CD8-positive, alpha-beta memory T cell (primary cell): ENCODE measurements around the gene CAMSAP1. TPM values are rescaled to one million over a fixed set of nuclear protein-coding genes. Genes with fewer than 3 reads are reported as not detected.
A peak's percentile ranks its signal among the peaks of the same experiment; 100 is the strongest.
"Not testable (repeated sequence)": the region's sequence is repeated elsewhere in the genome, so short reads cannot be mapped to it uniquely, and the experiment has no call there.

Experiments
- CTCF ChIA-PET: fragments of 350-600 bp; sonication (Branson Sonifier 250); formaldehyde crosslinking; loops from one replicate; lab custom pipeline; 2021; ENCODE audit warnings: antibody characterized with exemption; lab: Charles Lee
- POLR2A ChIA-PET: fragments of 350-600 bp; sonication (Branson Sonifier 250); formaldehyde crosslinking; loops from one replicate; lab custom pipeline; 2021; ENCODE audit warnings: antibody characterized with exemption; lab: Charles Lee
- DNase-seq, 5 donors: peaks; one replicate each; pipeline versions ENCODE4 v3.0.0 to v3.0.0-alpha.2; 2020 to 2022; ENCODE audit warnings: mixed read lengths in 1 of 5
- H3K27ac ChIP-seq: one replicate; pipeline ENCODE4 v1.7.0; 2013; ENCODE audit warnings: low read depth, mild to moderate bottlenecking, low read length, moderate library complexity
- H3K27me3 ChIP-seq: 2 replicates; pipeline ENCODE4 v1.7.0; 2013; ENCODE audit warnings: low read length, mild to moderate bottlenecking; ENCODE audit not compliant: insufficient read depth, poor library complexity, severe bottlenecking
- H3K36me3 ChIP-seq: 2 replicates; pipeline ENCODE4 v1.7.0; 2013; ENCODE audit warnings: mild to moderate bottlenecking, low read length, moderate library complexity; ENCODE audit not compliant: insufficient read depth
- H3K4me1 ChIP-seq: 2 replicates; pipeline ENCODE4 v1.7.0; 2013; ENCODE audit warnings: mild to moderate bottlenecking, low read length, moderate library complexity; ENCODE audit not compliant: insufficient read depth
- H3K4me3 ChIP-seq: 2 replicates; pipeline ENCODE4 v1.7.0; 2013; ENCODE audit warnings: mild to moderate bottlenecking, low read length
- H3K9me3 ChIP-seq: 2 replicates; pipeline ENCODE4 v1.7.0; 2013; ENCODE audit warnings: mild to moderate bottlenecking, low read length
- H3K27ac Mint-ChIP-seq, 8 donors: one replicate each; pipeline ENCODE4 v1.8.0; 2020 to 2021; ENCODE audit warnings: mixed read lengths in 8 of 8, mild to moderate bottlenecking in 6 of 8, inconsistent platforms in 3 of 8, moderate library complexity in 3 of 8
- H3K27me3 Mint-ChIP-seq, 2 donors: one replicate each; pipeline ENCODE4 v1.8.0; 2020 to 2021; ENCODE audit warnings: mixed read lengths in 2 of 2, mild to moderate bottlenecking in 1 of 2, moderate library complexity in 1 of 2
- H3K36me3 Mint-ChIP-seq, 3 donors: one replicate each; pipeline ENCODE4 v1.8.0; 2020 to 2021; ENCODE audit warnings: mixed read lengths in 3 of 3, inconsistent platforms in 1 of 3, mild to moderate bottlenecking in 1 of 3
- H3K4me1 Mint-ChIP-seq, 3 donors: one replicate each; pipeline ENCODE4 v1.8.0; 2020 to 2021; ENCODE audit warnings: mixed read lengths in 3 of 3, inconsistent platforms in 1 of 3, mild to moderate bottlenecking in 1 of 3
- H3K4me3 Mint-ChIP-seq, 7 donors: one replicate each; pipeline ENCODE4 v1.8.0; 2020 to 2021; ENCODE audit warnings: mixed read lengths in 7 of 7, mild to moderate bottlenecking in 6 of 7, moderate library complexity in 4 of 7, inconsistent platforms in 2 of 7
- H3K9me3 Mint-ChIP-seq, 5 donors: one replicate each; pipeline ENCODE4 v1.8.0; 2020 to 2022; ENCODE audit warnings: mixed read lengths in 5 of 5, mild to moderate bottlenecking in 3 of 5, moderate library complexity in 2 of 5, inconsistent platforms in 1 of 5
- polyA plus RNA-seq: library from polyadenylated mRNA; unstranded; fragments of 300-500 nt; fragmentation: Illumina TruSeq; gene quantifications from one replicate; pipeline ENCODE4 v1.2.3, GENCODE V29; 2021
- total RNA-seq, 2 experiments: library from RNA; stranded (reverse); gene quantifications; one replicate each; pipeline ENCODE4 v1.2.3, GENCODE V29; 2021

CAMSAP1 gene
- total and polyA plus RNA-seq, 3 experiments from 2014 or later = 2.2 to 33.7 (median 30.4) TPM

DNA sequence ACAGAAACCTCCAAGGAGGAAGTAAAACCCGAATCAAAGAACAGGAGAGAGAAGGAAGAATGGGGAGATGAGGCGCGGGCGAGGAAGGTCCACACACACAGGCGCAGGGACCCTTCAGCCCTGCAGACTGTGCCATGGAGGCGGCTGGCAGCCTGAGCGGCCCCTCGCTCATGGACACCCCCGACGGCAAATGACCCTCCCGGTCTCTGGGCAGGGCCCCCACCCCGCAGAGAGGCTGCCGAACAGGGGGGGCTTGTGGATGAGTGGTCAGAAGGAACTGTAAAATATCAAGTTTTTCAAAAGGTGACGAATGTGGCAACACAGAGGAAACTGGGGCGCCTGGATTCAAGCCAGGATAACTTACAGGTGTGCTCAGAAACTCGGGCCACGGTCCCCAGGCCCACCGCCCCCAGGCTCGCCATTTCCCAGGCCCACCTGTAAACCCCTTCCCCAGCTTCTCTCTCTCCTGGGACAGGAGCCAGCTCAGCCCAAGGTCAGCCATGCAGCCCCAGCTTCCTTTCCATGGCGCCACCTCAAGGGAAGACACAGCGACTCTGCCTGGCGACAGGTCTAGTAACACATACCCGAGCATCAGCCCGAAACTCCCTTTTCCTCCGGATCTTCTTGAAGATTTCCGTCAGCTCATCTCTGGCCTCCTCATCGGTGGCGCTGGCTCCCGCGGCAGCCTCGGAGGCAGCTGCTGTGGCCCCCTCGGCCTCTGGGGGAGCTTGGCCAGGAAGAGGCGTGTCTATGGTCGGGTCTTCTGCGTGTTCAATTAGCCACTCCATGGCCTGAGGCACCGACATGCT, 37.3 kb upstream of the CAMSAP1 start:
- no peak for DNase-seq
- peaks cover 15 to 83% (median 34%) of the 10 kb centered on the region in 3 donors for H3K36me3 Mint-ChIP-seq
- H3K27ac Mint-ChIP-seq = peak overlapping the region in 1 of 8 donors; percentile 81
- H3K4me3 Mint-ChIP-seq = peak overlapping the region in 1 of 7 donors; percentile 27
- no peak overlapping the region for H3K27ac ChIP-seq
- no peaks in the 10 kb centered on the region for H3K4me1 ChIP-seq
- H3K27me3 Mint-ChIP-seq = no peaks in the 10 kb centered on the region
- ChIA-PET CTCF (no interaction called here), POLR2A (no interaction called here)
- no peaks in the 10 kb centered on the region for H3K9me3 Mint-ChIP-seq
- peaks cover 20% of the 10 kb centered on the region for H3K36me3 ChIP-seq
- H3K4me3 ChIP-seq = no peak overlapping the region
- H3K27me3 ChIP-seq = no peaks in the 10 kb centered on the region
- H3K4me1 Mint-ChIP-seq = peaks cover 0 to 5% (median 0%) of the 10 kb centered on the region in 3 donors
- no peaks in the 10 kb centered on the region for H3K9me3 ChIP-seq

DNA sequence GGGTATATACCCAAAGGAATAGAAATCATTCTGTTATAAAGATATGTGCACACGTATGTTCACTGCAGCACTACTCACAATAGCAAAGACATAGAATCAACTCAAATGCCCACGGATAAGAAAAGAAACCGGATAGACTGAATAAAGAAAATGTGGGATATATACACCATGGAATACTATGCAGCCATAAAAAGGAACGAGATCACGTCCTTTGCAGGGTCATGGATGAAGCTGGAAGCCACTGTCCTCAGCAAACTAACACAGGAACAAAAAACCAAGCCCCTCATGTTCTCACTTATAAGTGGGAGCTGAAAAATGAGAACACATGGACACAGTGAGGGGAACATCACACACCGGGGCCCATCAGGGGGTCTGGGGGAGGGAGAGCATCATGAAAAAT, 36.3 kb upstream of the CAMSAP1 start:
- H3K36me3 ChIP-seq = peaks cover 20% of the 10 kb centered on the region
- POLR2A ChIA-PET = not testable (repeated sequence)

DNA sequence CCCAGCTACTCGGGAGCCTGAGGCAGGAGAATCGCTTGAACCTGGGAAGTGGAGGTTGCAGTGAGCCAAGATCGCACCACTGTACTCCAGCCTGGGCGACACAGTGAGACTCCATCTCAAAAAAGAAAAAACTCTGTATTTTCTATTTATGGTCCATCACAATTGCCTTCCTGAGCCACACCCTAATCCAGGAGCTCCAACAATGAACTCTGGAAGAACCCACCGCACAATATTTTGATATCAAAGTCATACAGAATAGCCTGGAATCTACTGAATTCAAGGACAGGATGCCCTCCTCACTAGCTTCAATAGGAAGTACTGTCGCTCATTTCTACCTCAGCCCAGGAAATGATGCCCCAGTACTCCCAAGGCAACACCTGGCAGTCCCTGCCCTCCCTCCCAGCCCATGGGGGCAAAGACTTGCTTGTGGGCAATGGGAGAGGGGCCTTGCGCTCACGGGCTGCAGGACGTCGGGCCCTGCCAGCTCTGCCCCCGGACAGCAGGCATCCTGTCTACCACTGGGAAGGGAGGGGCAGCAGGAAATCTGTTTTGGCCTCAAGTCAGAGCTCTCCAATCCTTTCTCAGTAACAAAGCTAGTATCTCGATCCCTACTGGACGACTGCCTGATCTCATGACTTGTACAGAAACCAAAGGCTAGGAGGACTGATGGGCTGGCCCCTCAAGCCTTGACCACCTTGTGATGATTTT, 34.1 kb upstream of the CAMSAP1 start:
- H3K4me1 Mint-ChIP-seq = peaks cover 0 to 9% (median 3%) of the 10 kb centered on the region in 3 donors
- H3K27ac Mint-ChIP-seq = peak overlapping the region in 2 of 8 donors; percentile 30 to 59
- H3K36me3 Mint-ChIP-seq = peaks cover 21 to 75% (median 29%) of the 10 kb centered on the region in 3 donors
- Histone ChIP-seq H3K27ac (no peak overlapping the region), H3K4me3 (no peak overlapping the region), H3K9me3 (no peaks in the 10 kb centered on the region), H3K4me1 (no peaks in the 10 kb centered on the region), H3K36me3 (peaks cover 35% of the 10 kb centered on the region), H3K27me3 (no peaks in the 10 kb centered on the region)
- H3K9me3 Mint-ChIP-seq = peaks cover 0 to 4% (median 4%) of the 10 kb centered on the region in 5 donors
- H3K27me3 Mint-ChIP-seq = peaks cover 0 to 3% of the 10 kb centered on the region in 2 donors
- CTCF ChIA-PET = no interaction called here
- no peak overlapping the region for H3K4me3 Mint-ChIP-seq
- no peak for DNase-seq
- POLR2A ChIA-PET = no interaction called here

More for the DNA sequence above, 36.3 kb upstream of the CAMSAP1 start:
- H3K27ac ChIP-seq, H3K27me3 Mint-ChIP-seq, DNase-seq, H3K4me1 ChIP-seq, H3K27ac Mint-ChIP-seq, H3K9me3 Mint-ChIP-seq, H3K27me3 ChIP-seq, H3K4me3 Mint-ChIP-seq, H3K9me3 ChIP-seq, H3K4me1 Mint-ChIP-seq, H3K4me3 ChIP-seq, CTCF ChIA-PET: not testable (repeated sequence)
- H3K36me3 Mint-ChIP-seq = peaks cover 21 to 80% (median 32%) of the 10 kb centered on the region in 3 donors

DNA sequence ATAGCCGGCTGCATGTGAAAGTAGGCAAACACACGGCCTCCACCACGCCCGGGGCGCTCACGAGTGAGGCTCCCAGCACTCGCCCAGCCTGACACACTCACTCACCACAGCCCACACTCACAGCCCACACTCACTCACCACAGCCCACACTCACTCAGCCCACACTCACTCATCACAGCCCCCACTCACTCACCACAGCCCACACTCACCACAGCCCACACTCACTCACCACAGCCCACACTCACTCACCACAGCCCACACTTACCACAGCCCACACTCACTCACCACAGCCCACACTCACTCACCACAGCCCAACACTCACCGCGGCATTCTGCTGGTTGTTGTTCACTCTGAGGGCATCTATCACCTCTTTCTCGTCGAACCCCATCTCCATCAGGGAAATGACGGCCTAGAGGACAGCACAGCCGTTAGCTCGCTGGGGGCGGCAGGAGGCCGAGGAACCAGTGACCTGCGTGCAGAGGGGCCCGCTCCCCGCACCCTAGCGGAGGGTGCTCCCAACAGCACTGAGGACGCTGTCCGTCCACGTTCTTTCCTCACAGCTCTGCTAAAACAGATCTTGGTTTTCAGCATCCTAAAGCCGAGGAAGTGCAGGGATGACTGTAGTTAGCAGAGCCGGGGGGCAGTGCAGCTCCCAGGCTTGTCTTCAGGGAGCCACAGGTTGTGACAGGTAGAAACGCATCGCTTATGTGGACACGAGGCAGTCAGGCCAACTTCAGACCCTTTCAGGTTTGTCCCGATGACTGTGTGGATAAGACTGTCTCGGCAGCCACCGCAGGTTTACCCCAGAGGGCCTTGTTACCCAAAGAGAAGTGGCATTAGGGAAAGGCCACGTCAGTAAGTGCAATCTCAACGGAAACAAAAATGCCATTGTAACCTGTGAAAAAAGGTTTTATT, 32.3 kb upstream of the CAMSAP1 start:
- peak overlapping the region; percentile 41 to 88 (median 72) for H3K4me3 Mint-ChIP-seq
- no peaks in the 10 kb centered on the region for H3K4me1 ChIP-seq
- no peak overlapping the region for H3K4me3 ChIP-seq
- DNase-seq = peak; percentile 25 to 71 (median 38)
- no peaks in the 10 kb centered on the region for H3K27me3 ChIP-seq
- no peak overlapping the region for H3K27ac ChIP-seq
- peak overlapping the region; percentile 64 to 96 (median 92) for H3K27ac Mint-ChIP-seq
- H3K36me3 ChIP-seq = peaks cover 27% of the 10 kb centered on the region
- peaks cover 12 to 70% (median 29%) of the 10 kb centered on the region in 3 donors for H3K36me3 Mint-ChIP-seq
- H3K9me3 ChIP-seq = no peaks in the 10 kb centered on the region
- peaks cover 0 to 3% of the 10 kb centered on the region in 2 donors for H3K27me3 Mint-ChIP-seq
- peaks cover 0 to 9% (median 3%) of the 10 kb centered on the region in 3 donors for H3K4me1 Mint-ChIP-seq
- CTCF ChIA-PET = no interaction called here
- POLR2A ChIA-PET = no interaction called here
- H3K9me3 Mint-ChIP-seq = peaks cover 0 to 4% (median 4%) of the 10 kb centered on the region in 5 donors

DNA sequence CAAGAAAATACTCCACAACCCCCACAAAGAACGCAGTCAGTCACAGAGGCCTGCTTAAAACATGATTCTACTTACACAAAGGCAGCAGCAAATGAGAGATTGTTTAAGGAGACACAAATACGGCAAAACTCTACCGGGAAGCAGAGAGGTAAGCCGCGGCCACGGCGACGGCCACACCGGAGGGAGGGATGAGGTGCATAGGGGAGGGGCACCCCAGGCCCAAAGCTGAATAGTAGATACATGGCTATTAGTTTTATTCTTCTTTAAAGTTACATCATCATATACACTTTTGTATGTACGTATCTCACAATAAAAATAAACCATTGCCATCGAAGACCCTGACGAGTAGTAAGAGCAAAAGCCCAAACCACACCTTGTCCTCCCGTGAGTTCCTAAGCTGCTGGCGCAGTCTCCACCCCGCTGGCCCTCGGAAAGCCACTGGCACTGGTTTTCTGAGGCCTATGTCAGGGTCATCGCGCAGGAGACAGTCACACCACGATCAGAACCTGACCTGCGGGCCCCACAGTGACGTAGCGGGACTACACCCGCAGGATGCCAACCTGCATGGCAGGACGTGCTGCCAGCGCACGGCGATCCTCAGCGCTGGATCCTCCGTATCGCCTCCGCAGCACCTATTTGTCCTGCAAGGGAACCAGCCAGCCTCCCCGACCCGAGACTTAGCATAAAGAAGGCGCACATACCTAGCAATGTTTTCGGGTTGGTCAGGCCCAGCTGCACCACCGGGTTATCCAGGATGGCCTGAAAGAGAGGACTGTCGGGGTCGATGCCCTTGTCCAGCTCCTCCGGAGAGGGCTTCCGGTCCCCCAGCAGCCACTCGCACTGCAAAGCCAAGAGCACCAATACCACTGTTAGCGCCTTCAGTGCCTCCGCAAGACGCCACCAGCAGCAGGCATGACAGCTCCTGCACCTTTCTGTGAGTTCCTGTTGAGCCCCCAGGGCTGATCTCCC, 30.5 kb upstream of the CAMSAP1 start:
- POLR2A ChIA-PET = no interaction called here
- peak in 1 of 5 donors; percentile 4 for DNase-seq
- no peak overlapping the region for H3K4me3 ChIP-seq
- H3K27ac ChIP-seq = no peak overlapping the region
- Mint-ChIP-seq H3K36me3 (peaks cover 9 to 67% (median 26%) of the 10 kb centered on the region in 3 donors), H3K27ac (peak overlapping the region in 1 of 8 donors; percentile 22), H3K4me3 (no peak overlapping the region), H3K9me3 (peaks cover 0 to 4% (median 4%) of the 10 kb centered on the region in 5 donors), H3K27me3 (peaks cover 0 to 3% of the 10 kb centered on the region in 2 donors), H3K4me1 (peaks cover 0 to 9% (median 3%) of the 10 kb centered on the region in 3 donors)
- peaks cover 29% of the 10 kb centered on the region for H3K36me3 ChIP-seq
- H3K4me1 ChIP-seq = no peaks in the 10 kb centered on the region
- no peaks in the 10 kb centered on the region for H3K9me3 ChIP-seq
- CTCF ChIA-PET = no interaction called here
- no peaks in the 10 kb centered on the region for H3K27me3 ChIP-seq

DNA sequence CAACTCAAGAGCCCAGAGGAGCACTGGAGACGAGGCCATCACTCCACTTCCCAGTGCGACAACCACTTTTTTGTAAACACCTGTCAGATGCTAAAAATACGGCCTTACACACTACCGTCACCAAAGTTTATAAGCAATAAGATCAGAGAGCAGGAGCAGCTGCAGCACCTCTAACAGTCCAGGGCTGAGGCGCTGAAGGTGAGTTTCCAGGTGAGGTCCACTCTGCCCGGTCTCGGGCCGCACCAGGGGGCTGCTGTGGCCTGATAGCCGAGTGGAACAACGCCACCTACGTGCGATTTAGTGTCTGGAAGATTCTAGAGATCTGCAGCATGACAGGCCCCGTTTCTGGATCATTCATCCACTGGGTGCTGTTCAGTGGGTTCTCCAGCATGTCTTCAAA, 25.8 kb upstream of the CAMSAP1 start:
- H3K4me1 Mint-ChIP-seq = peaks cover 0 to 4% (median 0%) of the 10 kb centered on the region in 3 donors
- H3K4me3 ChIP-seq = no peak overlapping the region
- no peaks in the 10 kb centered on the region for H3K4me1 ChIP-seq
- ChIA-PET POLR2A (no interaction called here), CTCF (no interaction called here)
- H3K27me3 ChIP-seq = no peaks in the 10 kb centered on the region
- H3K36me3 Mint-ChIP-seq = peaks cover 0 to 58% (median 21%) of the 10 kb centered on the region in 3 donors
- peaks cover 25% of the 10 kb centered on the region for H3K36me3 ChIP-seq
- no peaks in the 10 kb centered on the region for H3K27me3 Mint-ChIP-seq
- H3K27ac Mint-ChIP-seq = no peak overlapping the region
- peak in 1 of 5 donors; percentile 15 for DNase-seq
- no peaks in the 10 kb centered on the region for H3K9me3 Mint-ChIP-seq
- no peak overlapping the region for H3K4me3 Mint-ChIP-seq
- H3K27ac ChIP-seq = no peak overlapping the region
- no peaks in the 10 kb centered on the region for H3K9me3 ChIP-seq

DNA sequence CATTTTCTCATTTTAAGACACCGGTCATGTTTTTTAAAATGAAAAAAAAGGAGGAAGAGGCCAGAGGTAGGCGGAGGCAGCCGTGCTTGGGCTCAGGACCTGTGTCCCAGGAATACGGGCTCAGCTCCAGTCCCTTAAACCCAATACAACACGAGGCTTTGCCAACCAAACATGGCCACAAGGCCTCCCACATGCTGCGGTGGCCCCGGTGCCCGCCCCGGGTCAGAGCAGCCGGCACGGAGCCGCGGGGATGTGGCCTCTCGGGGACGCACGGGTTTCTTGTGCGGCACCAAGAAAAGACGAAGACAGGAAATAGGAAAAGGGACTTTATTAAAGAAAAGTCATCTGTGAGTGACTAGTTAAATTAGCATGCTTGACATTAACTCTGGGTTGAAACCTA, 25.3 kb upstream of the CAMSAP1 start:
- Histone ChIP-seq H3K4me1 (no peaks in the 10 kb centered on the region), H3K36me3 (peaks cover 21% of the 10 kb centered on the region), H3K4me3 (no peak overlapping the region), H3K27ac (no peak overlapping the region), H3K27me3 (no peaks in the 10 kb centered on the region), H3K9me3 (no peaks in the 10 kb centered on the region)
- Mint-ChIP-seq H3K9me3 (no peaks in the 10 kb centered on the region), H3K36me3 (peaks cover 0 to 54% (median 21%) of the 10 kb centered on the region in 3 donors), H3K4me3 (no peak overlapping the region), H3K27me3 (no peaks in the 10 kb centered on the region), H3K4me1 (peaks cover 0 to 3% (median 0%) of the 10 kb centered on the region in 3 donors), H3K27ac (no peak overlapping the region)
- peak in 1 of 5 donors; percentile 22 for DNase-seq
- POLR2A ChIA-PET = no interaction called here
- CTCF ChIA-PET = no interaction called here
